Spleen (tissue), 7 donors: ENCODE results near the gene HDAC4.

ENCODE experiments used
- CTCF ChIP-seq, 11 experiments: fragments of 200-600 bp in 7 of 11; fragments of 450-650 bp in 4 of 11; sonication (generic) in 4 of 11; IDR thresholded peaks in 8 of 11; conservative IDR thresholded peaks in 3 of 11; 1 replicate in 7 of 11; 2 replicates in 4 of 11; pipeline versions ENCODE4 v1.4.0 to v1.8.0; 2016 to 2021; ENCODE audit warnings: antibody characterized with exemption in 11 of 11, inconsistent platforms in 4 of 11, mild to moderate bottlenecking in 1 of 11
- POLR2A ChIP-seq, 3 donors: fragments of 450-650 bp; IDR thresholded peaks; one replicate each; pipeline ENCODE4 v1.5.1; 2017; ENCODE audit warnings: antibody characterized with exemption in 3 of 3, mild to moderate bottlenecking in 1 of 3
- donor health status: DM: no; HTN: no; CAD: no; lungs with moderate emphysema.
- donor health status: DM: no; HTN: no; CAD: no.
- donor health status: DM: no; HTN: no; CAD: no.

- TF ChIP-seq CTCF (IDR thresholded peaks at IDR 0.05 in 8 of 11, conservative IDR thresholded peaks at IDR 0.05 in 3 of 11) = no peak
- no peak for TF ChIP-seq POLR2A (IDR thresholded peaks at IDR 0.05)
Measured at GRCh38 chr2:239202836-239203235, 198.0 kb downstream of the HDAC4 start.
